WTC11 (cell line): ENCODE data around the gene YIF1A. TPM values are rescaled to one million over a fixed set of nuclear protein-coding genes. Genes with fewer than 3 reads are reported as not detected.

Experiments used
- ATAC-seq: fragments of 200-7000 bp; cut with Tn5 transposase; 2 replicates; pipeline ENCODE4 v1.10.0; 2021; ENCODE audit warnings: mild to moderate bottlenecking, moderate library complexity
- CTCF ChIA-PET: fragments of 300-600 bp; sonication (Branson Sonifier 250); formaldehyde crosslinking; loops from one replicate; lab custom pipeline; 2021; ENCODE audit warnings: antibody characterized with exemption; lab: Charles Lee
- POLR2A ChIA-PET: fragments of 350-600 bp; sonication (Branson Sonifier 250); formaldehyde crosslinking; loops from one replicate; lab custom pipeline; 2021; ENCODE audit warnings: antibody characterized with exemption; lab: Charles Lee
- DNase-seq: peaks from one replicate; pipeline ENCODE4 v3.0.0; 2021; ENCODE audit warnings: low spot score
- H3K27ac Mint-ChIP-seq: 2 replicates; pipeline ENCODE4 v1.8.0; 2021; ENCODE audit warnings: mixed read lengths
- H3K27me3 Mint-ChIP-seq: 2 replicates; pipeline ENCODE4 v1.8.0; 2021; ENCODE audit warnings: low read depth, mild to moderate bottlenecking, moderate library complexity, mixed read lengths
- H3K36me3 Mint-ChIP-seq: 2 replicates; pipeline ENCODE4 v1.8.0; 2021; ENCODE audit warnings: mixed read lengths
- H3K4me1 Mint-ChIP-seq: 2 replicates; pipeline ENCODE4 v1.8.0; 2022; ENCODE audit warnings: mixed read lengths
- H3K4me3 Mint-ChIP-seq: 2 replicates; pipeline ENCODE4 v1.8.0; 2021; ENCODE audit warnings: mild to moderate bottlenecking, moderate library complexity, mixed read lengths
- H3K9me3 Mint-ChIP-seq: 2 replicates; pipeline ENCODE4 v1.8.0; 2021; ENCODE audit warnings: mixed read lengths
- AR ChIP-seq: fragments of 250-450 bp; sonication (Bioruptor Pico); IDR thresholded peaks from 2 replicates; pipeline ENCODE4 v1.9.0; 2021; ENCODE audit warnings: mild to moderate bottlenecking
- ATF1 ChIP-seq: sonication (generic); formaldehyde crosslinking; IDR thresholded peaks from 2 replicates; pipeline ENCODE4 v1.8.1; 2023; ENCODE audit warnings: mild to moderate bottlenecking, moderate library complexity, missing genetic modification reagents
- ATF2 ChIP-seq: sonication (generic); formaldehyde crosslinking; IDR thresholded peaks from 2 replicates; pipeline ENCODE4 v1.8.1; 2022; ENCODE audit warnings: low read depth, missing genetic modification reagents, borderline replicate concordance
- CBFB ChIP-seq: sonication (generic); formaldehyde crosslinking; IDR thresholded peaks from 2 replicates; pipeline ENCODE4 v1.8.1; 2022; ENCODE audit warnings: mild to moderate bottlenecking, low read depth, missing genetic modification reagents
- CREM ChIP-seq: sonication (generic); formaldehyde crosslinking; IDR thresholded peaks from 2 replicates; pipeline ENCODE4 v1.8.1; 2022; ENCODE audit warnings: mild to moderate bottlenecking, missing genetic modification reagents, moderate library complexity
- CTCF ChIP-seq: fragments of 200-600 bp; IDR thresholded peaks from 2 replicates; pipeline ENCODE4 v1.8.0; 2022; ENCODE audit warnings: antibody characterized with exemption
- ESRRA ChIP-seq: sonication (generic); formaldehyde crosslinking; IDR thresholded peaks from 2 replicates; pipeline ENCODE4 v1.8.1; 2022; ENCODE audit warnings: mild to moderate bottlenecking, missing genetic modification reagents, borderline replicate concordance
- FOXP4 ChIP-seq: sonication (generic); formaldehyde crosslinking; IDR thresholded peaks from 2 replicates; pipeline ENCODE4 v1.8.0; 2022; ENCODE audit warnings: mild to moderate bottlenecking, missing genetic modification reagents
- GRHL2 ChIP-seq: fragments of 250-450 bp; sonication (Bioruptor Pico); IDR thresholded peaks from 2 replicates; pipeline ENCODE4 v1.8.0; 2022; ENCODE audit warnings: mild to moderate bottlenecking, moderate library complexity; ENCODE audit not compliant: insufficient replicate concordance, severe bottlenecking
- IRF2 ChIP-seq: sonication (generic); formaldehyde crosslinking; IDR thresholded peaks from 2 replicates; pipeline ENCODE4 v1.8.0; 2022; ENCODE audit warnings: low read depth, missing genetic modification reagents, borderline replicate concordance
- KAT7 ChIP-seq: sonication (generic); formaldehyde crosslinking; IDR thresholded peaks from 2 replicates; pipeline ENCODE4 v1.8.1; 2023; ENCODE audit warnings: missing genetic modification reagents, mild to moderate bottlenecking, borderline replicate concordance
- MYBL2 ChIP-seq: sonication (generic); formaldehyde crosslinking; IDR thresholded peaks from 2 replicates; pipeline ENCODE4 v1.8.1; 2023; ENCODE audit warnings: mild to moderate bottlenecking, moderate library complexity, missing genetic modification reagents
- NFATC4 ChIP-seq: fragments of 250-450 bp; sonication (Bioruptor Pico); IDR thresholded peaks from 2 replicates; pipeline ENCODE4 v1.9.0; 2021; ENCODE audit warnings: mild to moderate bottlenecking
- NR2C2 ChIP-seq: sonication (generic); formaldehyde crosslinking; IDR thresholded peaks from 2 replicates; pipeline ENCODE4 v1.8.0; 2022; ENCODE audit warnings: mild to moderate bottlenecking, missing genetic modification reagents
- RELA ChIP-seq: sonication (generic); formaldehyde crosslinking; IDR thresholded peaks from 2 replicates; pipeline ENCODE4 v1.8.1; 2022; ENCODE audit warnings: missing genetic modification reagents, mild to moderate bottlenecking, borderline replicate concordance
- SOX15 ChIP-seq: fragments of 250-450 bp; sonication (Bioruptor Pico); IDR thresholded peaks from 2 replicates; pipeline ENCODE4 v1.9.0; 2021; ENCODE audit warnings: mild to moderate bottlenecking
- SP1 ChIP-seq: sonication (generic); formaldehyde crosslinking; conservative IDR thresholded peaks from 2 replicates; pipeline ENCODE4 v1.8.1; 2022; ENCODE audit warnings: missing genetic modification reagents
- TEAD1 ChIP-seq: sonication (generic); formaldehyde crosslinking; IDR thresholded peaks from 2 replicates; pipeline ENCODE4 v1.8.0; 2022; ENCODE audit warnings: mild to moderate bottlenecking, missing genetic modification reagents
- ZMAT4 ChIP-seq: fragments of 250-450 bp; sonication (Bioruptor Pico); IDR thresholded peaks from 2 replicates; pipeline ENCODE4 v1.9.0; 2021; ENCODE audit warnings: mild to moderate bottlenecking
- ZNF281 ChIP-seq: sonication (generic); formaldehyde crosslinking; IDR thresholded peaks from 2 replicates; pipeline ENCODE4 v1.8.0; 2023; ENCODE audit warnings: mild to moderate bottlenecking, missing genetic modification reagents
- ZNF396 ChIP-seq: fragments of 250-450 bp; sonication (Bioruptor Pico); IDR thresholded peaks from 2 replicates; pipeline ENCODE4 v1.8.0; 2021; ENCODE audit warnings: mild to moderate bottlenecking, moderate library complexity, borderline replicate concordance
- total RNA-seq: library from RNA; stranded (reverse); gene quantifications from 3 replicates; pipeline ENCODE4 v1.2.3, GENCODE V29; 2021

YIF1A gene
- total RNA-seq, 1 experiment from 2014 or later = 86.9 TPM

- TF ChIP-seq MYBL2 (CRISPR knock-in tag) (no peak), ATF1 (CRISPR knock-in tag) (no peak)
These were observed 13.7 kb upstream of the YIF1A start (continued) for GRCh38 chr11:66302656-66303055.

GRCh38 chr11:66299186-66299585 is 10.2 kb upstream of the YIF1A start:
- Mint-ChIP-seq H3K36me3 (no peaks in the 10 kb centered on the region), H3K9me3 (no peaks in the 10 kb centered on the region), H3K4me3 (no peak overlapping the region), H3K27ac (no peak overlapping the region), H3K27me3 (peaks cover 2% of the 10 kb centered on the region; the same call in 1 of the 2 replicates), H3K4me1 (peaks cover 5% of the 10 kb centered on the region)
- ChIA-PET POLR2A (no interaction called here), CTCF (interaction anchor here (1.1 to 7.3 kb wide), 3 partner anchors 13 to 71 kb away, joined by 3 to 79 read pairs (median 5); no protein-coding TSS in a partner anchor)
- ATAC-seq = no peak
- no peak for DNase-seq
- TF ChIP-seq ZNF281 (CRISPR knock-in tag) = no peak
- no peak for TF ChIP-seq ATF2 (CRISPR knock-in tag)
- no peak for TF ChIP-seq FOXP4 (CRISPR knock-in tag)
- TF ChIP-seq KAT7 = no peak
- TF ChIP-seq SP1 (CRISPR knock-in tag) = no peak
- no peak for TF ChIP-seq NR2C2 (CRISPR knock-in tag)
- no peak for TF ChIP-seq ESRRA (CRISPR knock-in tag)
- TF ChIP-seq ZMAT4 (CRISPR knock-in tag) = no peak
- no peak for TF ChIP-seq SOX15
- TF ChIP-seq NFATC4 (CRISPR knock-in tag) = no peak

- ChIA-PET POLR2A (interaction anchor here (1.2 kb wide), 1 partner anchor 9 kb away, joined by 6 read pairs; the partner anchor contains the start of gene YIF1A), CTCF (interaction anchor here (1.1 to 7.3 kb wide), 4 partner anchors 8 to 88 kb away, joined by 3 to 79 read pairs (median 7); partner anchors contain the start of gene YIF1A)
- no peak for ATAC-seq
- Mint-ChIP-seq H3K4me1 (peaks cover 9% of the 10 kb centered on the region), H3K36me3 (no peaks in the 10 kb centered on the region), H3K9me3 (no peaks in the 10 kb centered on the region), H3K27me3 (peaks cover 14% of the 10 kb centered on the region), H3K27ac (no peak overlapping the region; the same call in 1 of the 2 replicates), H3K4me3 (no peak overlapping the region)
- DNase-seq = no peak
- TF ChIP-seq IRF2 (no peak), RELA (CRISPR knock-in tag) (no peak), CREM (CRISPR knock-in tag) (no peak), CTCF (no peak), GRHL2 (CRISPR knock-in tag) (no peak), CBFB (CRISPR knock-in tag) (no peak), AR (CRISPR knock-in tag) (no peak), ZNF396 (CRISPR knock-in tag) (no peak), TEAD1 (CRISPR knock-in tag) (no peak)
These were observed 8.7 kb upstream of the YIF1A start for GRCh38 chr11:66297610-66298009.
